Activated CD4-positive, alpha-beta T cell treated with anti-CD3 and anti-CD28 coated beads, Interleukin-10, Interleukin-2, amounts not matched to agents 100 ng/mL and 50 ng/mL, durations not matched to agents 16 hours and 8 hours (primary cell): ENCODE results near the gene NCCRP1.

Source experiments
- DNase-seq: peaks from one replicate; pipeline ENCODE4 v3.0.0-alpha.2; 2020

NCCRP1 gene

DNA sequence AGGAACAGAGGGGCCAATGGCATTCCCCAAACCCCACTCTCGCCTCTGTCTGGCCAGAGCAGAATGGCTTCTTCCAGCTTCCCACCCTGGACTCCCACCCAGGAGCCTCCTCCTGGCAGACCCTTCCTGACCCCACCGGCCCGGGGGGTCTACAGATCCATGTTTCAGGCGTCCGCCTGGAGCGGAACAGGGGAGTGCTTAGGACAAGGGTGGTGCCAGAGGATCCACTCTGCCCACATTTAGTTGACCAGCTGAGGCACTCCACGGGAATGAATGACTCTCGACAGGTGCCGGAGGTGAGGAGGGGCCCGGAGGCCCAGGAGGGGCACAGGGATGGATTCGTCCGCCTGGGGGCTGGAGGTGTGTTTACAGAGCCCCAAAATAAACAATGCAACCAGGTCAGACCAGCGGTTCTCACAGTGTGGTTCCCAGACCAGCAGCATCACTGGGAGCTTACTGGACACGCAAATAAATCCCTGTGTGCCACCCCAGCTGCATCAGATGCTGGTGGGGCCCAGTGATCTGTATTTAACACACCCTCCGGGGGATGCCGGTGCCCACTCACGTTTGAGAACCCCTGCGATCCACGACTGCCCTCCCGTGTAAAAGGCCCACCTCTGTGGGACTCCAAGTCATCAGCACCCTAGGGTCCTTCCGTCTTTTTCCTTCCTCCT is 15.1 kb upstream of the NCCRP1 start:
- DNase-seq = no peak

DNA sequence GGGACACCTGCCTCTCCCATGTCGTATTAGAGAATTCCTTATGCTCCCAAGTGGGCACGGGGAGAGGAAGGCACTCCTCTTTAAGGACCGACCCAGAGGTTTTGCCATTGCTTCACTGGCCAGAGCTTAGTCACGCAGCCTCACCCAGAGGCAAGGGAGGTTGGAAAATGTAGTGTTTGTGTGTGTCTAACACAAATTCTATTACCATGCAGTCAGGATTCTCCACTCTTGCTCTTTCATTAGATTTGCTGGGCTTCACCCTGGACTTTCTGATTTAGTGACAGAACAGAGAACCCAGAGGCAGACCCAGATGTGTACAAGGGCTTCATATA is 14.6 kb upstream of the NCCRP1 start:
- no peak for DNase-seq

DNA sequence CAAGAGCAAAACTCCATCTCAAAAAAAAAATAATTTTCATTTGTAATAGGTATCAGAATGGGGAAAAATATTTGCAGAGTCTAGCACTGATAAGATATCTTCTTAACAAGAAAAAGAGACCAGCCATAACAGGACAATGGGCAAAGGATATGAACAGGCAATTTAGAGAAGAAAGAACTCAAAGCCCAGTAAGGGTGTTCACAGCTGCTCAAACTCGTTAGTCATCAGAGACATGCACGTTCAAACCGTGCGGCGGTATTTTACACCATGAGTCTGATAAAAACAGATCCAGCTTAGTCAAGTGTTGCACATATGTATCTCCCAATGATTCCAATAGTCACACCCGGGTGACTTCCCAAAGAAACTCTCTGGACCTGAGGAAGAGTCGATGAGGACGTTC is 13.7 kb upstream of the NCCRP1 start:
- no peak for DNase-seq

DNA sequence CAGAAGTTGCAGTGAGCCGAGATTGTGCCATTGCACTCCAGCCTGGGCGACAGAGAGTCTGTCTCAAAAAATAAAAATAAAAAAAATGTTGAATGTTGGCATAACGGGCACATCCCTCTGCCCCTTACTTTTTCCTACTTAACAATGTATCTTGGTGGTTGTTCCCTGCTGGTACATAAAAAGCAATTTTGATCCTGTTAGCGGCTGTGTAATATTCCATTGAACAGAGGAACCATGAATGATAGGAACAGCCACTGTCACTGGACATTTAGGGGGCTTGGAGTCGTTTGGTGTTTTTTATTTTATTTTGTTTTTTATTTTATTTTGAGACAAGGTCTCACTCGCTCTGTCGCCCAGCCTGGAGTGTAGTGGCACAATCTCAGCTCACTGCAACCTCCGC is 10.4 kb upstream of the NCCRP1 start:
- no peak for DNase-seq

DNA sequence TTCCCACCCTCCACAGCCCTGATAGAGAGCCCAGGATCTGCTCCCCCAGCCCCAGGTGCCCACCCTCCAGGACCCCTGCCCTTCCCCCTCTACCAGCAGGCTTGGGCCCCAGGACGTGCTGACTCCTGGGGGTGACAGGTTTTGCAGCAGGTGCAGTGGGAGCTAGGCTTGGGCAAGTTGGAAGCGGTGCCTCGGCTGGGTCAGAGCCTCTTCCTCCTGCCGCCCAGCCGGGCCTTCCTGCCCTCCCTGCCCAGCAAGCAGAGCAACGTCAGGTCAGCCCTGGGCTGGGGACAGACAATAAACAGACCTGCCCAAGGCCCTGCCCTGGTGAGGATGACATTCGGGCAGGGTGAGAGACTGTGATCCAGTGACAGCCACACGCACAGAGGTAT is 9.2 kb upstream of the NCCRP1 start:
- DNase-seq = no peak

DNA sequence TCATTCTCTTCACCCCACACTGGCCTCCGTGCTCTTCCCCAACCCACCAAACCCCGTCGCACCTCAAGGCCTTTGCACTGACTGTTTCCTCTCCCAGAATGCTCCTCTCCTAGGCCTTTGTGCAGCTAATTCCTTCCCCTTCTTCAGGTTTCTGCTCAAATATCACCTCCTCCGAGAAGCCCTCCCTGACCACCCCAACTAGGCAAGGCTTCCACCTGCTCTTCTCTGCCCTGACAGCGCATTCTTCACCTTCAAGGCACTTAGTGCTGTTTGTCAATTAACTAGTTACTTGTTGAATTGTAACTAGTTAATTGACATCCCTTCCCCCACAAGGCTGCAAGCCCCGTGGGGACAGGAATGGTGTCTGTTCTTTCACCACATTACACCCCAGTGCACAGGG is 7.8 kb upstream of the NCCRP1 start:
- no peak for DNase-seq

DNA sequence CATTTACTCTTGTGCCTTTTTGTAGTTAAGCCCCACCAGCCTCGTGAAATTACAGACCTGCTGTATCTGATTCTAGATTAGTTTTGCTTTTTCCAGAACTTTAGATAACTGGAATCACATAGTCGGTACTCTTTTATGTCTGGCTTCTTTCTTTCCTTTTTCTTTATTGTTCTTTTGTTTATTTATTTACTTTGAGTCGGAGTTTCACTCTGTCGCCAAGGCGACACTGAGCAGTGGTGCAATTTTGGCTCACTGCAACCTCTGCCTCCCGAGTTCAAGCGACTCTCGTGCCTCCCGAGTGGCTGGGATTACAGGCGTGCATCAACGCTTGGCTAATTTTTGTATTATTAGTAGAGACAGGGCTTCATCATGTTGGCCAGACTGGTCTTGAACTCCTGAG is 6.0 kb upstream of the NCCRP1 start:
- no peak for DNase-seq

DNA sequence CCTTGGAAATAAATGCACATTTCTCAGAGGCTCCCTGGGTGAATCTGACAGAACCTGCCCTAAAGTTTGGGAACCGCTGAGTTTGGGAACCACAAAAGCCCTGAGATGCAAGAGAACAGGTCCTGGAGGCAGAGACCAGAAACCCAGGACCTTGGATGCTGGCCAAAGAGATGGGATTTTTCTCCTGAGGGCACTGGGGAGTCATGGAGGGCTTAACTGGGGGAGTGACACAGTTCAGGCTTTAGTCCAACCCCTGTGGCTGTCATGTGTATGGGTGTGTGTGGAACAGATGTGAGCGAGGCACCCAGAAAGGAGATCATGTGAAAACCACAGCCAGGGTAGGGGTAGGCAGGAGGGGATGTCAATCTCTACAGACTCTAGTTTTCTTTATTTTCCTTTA is 3.9 kb upstream of the NCCRP1 start:
- no peak for DNase-seq

DNA sequence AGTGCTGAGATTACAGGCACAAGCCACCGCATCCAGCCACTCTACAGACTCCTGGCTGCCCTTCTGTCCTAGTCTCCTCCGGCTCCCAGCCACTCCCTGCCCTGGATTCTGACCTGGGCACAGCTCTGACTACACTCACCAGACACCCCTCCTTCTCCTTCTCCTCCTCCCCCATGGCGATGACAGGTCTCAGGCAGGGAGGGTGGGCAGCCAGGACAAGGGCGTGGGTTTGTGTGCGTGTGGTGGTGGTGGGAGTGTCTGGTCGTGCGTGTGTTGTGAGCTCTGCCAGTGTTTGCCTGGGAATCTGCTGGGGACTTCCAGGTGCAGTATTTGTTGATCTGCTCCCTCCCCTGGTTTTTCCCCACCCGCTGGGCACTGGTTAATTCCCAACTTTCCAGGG is 3.0 kb upstream of the NCCRP1 start:
- DNase-seq = no peak

DNA sequence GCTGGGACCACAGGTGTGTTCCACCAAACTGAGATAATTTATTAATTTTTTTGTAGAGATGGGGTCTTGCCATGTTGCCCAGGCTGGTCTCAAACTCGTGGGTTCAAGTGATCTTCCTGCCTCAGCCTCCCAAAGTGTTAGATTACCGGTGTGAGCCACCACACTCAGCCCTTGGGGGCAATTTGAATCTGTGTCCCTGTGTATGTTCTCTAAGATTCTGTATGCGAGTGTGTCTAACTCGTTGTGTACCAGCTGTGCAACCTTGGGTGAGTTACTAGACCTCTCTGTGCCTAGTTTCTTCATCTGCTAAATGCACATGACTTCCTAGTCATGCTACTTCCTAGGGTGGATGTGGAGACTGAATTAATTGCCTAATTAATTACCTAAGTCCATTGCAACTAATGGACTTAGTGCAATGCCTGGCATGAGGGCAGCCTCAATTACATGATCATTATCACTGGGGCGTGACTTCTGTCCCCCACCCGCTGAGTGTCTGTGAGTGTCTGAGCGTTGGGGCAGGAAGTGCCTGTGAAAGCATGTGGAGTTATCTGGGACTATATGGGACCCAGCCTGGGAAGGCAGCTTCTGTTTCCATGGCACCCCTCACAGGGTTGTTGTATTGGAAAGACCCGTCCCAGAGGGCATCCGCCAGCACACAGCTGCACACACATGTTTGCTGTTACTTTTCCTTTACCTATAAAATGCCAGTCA is 1.8 kb upstream of the NCCRP1 start:
- no peak for DNase-seq

DNA sequence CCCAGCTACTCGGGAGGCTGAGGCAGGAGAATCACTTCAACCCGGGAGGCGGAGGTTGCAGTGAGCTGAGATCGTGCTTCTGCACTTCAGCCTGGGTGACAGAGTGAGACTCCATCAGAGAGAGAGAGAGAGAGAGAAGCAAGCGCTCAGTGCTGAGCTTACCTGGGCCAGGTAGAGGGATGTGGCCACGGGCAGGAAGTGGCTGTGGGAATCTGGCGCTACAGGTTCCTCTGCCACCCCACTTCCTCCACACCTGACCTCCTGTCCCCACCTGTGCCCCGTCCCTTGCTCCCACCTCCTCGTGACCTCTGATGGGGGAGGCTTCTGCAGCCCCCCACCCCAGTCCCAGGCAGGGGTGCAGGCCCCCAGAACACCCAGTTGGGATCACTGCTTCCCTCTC is 1.0 kb upstream of the NCCRP1 start:
- no peak for DNase-seq

DNA sequence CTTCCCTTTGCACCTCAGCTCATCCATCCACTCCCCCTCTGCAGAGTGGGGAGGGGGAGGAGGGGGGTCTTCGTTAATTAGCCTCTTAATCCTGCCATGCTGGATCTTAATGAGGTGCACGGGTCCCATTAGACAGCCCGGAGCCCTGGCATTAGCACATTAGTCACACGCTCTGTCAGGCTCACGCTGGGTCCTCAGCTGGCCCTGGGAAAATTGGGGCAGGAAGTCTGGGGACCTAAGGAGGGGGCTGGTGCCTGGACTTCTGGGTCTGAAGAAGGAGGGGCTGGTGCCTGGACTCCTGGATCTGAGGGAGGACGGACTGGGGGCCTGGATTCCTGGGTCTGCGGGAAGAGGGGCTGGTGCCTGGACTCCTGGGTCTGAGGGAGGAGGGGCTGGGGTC is 444 bp upstream of the NCCRP1 start:
- no peak for DNase-seq

DNA sequence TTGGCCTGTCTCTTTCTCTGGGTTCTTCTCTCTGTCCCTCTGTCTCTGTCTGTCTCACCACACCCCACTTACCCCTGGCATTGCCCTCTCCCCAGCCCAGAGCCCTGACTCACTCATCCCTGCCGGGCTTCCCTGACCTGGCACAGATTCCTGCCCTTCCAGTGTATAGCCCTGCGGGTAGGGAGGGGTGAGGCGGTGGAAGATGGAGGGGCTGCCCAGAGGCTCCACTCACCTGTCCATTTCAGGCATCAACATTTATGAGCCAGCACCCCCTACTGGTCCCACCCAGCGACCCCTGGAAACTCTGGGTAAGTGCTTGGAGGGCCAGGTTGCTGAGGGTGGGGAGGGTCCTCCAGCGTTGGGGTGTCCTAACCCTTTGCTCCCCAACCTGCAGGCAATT is 1.0 kb downstream of the NCCRP1 start:
- no peak for DNase-seq

DNA sequence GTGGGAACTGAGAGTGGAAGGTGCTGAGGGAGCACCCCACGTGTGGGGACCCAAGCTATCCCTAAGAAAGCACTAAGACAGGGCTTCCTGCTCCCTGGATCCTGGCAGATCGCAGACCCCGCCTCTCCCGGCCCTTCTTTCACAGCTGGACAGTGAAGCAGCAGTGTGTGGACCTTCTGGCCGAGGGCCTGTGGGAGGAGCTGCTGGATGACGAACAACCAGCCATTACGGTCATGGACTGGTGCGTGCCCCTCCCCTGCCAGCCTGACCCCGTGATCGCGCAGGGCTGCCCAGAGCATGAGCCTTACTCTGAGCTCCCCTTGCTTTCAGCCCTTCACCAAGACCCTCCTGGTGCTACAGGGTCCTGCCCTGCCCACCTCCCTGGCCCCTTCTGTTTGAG is 2.3 kb downstream of the NCCRP1 start:
- DNase-seq = no peak

DNA sequence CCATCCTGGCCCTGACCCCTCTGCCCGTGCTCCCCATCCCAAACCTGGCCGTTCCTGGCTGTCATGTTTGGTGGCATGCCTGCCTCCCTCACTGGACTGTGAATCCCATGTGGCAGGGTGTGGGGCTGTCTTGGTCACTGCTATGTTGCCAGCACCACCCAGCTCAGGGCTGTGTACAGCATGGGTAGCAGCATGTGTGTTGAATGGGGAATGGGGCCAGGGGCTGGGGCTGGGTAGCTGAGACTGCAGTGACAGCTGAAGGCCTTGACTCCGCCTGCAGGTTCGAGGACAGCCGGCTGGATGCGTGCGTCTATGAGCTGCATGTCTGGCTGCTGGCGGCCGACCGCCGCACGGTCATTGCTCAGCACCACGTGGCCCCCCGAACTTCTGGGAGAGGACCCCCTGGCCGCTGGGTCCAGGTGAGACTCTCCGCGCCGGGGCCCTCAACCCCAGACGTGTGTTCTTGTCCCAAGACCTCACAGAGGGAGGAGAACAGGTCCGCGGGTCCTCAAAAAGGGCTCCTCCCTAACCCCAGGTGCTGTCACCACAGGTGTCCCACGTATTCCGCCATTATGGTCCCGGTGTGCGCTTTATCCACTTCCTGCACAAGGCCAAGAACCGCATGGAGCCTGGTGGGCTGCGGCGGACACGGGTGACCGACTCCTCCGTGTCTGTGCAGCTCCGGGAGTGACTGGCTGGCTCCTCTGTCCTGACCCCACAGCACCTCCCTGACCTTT is 3.5 kb downstream of the NCCRP1 start:
- no peak for DNase-seq

DNA sequence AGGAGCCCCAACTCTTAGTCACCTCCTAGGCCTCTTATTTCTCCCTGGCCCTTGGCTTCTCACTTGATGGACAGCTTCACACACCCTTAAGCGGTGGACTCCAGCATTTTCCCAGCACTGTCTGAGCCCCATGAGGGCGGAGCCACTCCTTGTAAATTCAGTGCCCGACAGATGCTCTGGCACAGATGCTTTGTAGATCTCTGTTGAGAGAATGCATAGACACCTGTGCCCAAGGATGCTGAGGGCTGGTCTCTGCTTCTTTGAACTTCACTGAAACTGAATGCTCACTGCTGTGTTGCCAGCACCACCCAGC is 4.0 kb downstream of the NCCRP1 start:
- no peak for DNase-seq

DNA sequence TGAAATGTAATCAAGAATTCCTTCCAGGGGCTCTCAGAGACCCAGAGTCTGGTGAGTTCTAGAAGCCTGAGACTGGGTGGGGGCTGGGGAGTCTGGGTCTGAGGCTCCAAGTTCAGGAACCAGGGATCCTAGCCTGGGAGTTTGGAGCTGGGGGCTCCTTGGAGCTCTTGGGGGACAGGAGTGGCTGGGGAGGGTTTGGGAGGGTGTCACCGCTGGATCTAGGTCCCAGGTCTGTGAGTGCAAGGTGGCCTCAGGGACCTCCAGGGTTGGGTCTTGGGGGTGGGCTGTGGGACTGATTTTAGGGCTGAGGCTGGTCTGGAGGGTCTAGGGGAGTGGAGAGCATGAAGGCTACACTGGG is 6.2 kb downstream of the NCCRP1 start:
- no peak for DNase-seq

DNA sequence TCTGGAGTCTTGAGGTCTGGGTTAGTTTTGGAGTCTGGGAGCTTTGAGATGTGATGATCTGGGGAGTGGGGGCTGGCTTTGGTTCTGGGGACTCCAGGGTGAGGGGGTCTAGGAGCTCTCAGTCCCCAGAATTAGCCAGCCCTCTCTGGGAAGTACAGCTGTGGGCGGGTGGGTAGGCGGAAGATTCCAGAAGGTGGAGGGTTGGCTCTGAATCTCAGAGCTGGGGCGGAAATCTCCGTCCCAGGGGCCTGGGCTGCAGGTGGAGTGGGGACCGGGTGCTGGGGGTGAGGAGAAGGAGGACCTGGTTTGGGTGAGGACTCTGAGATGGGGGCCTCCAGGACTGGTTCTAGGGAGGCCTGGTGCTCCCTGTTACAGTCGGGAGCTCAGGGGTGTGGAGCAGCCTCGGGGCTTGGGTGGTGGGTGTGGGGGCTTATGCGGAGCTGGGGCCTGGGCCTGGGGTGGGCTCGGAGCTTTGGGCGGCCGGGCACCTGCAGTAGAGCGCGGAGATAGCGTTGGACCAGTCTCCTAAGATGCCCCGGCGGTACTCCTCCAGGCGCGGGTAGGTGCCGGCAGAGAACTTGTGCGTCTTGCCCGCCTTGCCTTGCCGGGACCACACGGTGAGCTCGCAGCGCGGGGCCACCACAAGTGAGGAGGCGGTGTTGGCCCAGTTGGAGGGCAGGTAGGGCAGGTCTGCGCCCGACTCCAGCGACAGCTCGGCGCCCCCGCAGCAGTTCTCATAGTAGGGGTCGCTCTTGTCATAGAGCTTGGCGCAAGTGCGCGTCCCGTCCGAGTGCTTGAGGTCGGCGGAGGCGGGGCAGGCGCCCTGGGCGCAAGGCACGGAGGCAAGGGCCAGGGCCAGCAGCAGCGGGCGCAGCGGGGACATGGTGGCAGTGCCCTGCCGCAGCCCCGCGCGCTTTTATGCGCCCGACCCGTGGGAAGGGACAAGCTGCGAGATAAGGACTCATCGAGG is 6.9 kb downstream of the NCCRP1 start, which contains the start of gene SYCN:
Gene SYCN (minus strand): TSS at position 892 of the 970 bp plus-strand sequence. CDS start 9 bp downstream, at position 883.
- DNase-seq = no peak

DNA sequence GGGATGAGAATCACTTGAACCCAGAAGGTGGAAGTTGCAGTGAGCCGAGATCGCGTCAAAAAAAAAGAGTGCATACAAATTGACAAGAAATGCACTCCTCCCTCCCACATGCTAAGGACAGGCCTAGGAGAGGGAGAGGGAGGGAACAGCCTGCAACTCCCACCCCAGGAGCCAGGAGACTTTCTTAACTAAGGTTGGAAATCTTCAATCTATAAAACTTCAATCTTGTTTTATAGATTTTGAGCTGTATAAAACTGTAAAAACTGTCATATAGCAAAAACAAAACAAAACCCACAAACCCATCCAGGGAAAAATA is 8.6 kb downstream of the NCCRP1 start:
- no peak for DNase-seq

DNA sequence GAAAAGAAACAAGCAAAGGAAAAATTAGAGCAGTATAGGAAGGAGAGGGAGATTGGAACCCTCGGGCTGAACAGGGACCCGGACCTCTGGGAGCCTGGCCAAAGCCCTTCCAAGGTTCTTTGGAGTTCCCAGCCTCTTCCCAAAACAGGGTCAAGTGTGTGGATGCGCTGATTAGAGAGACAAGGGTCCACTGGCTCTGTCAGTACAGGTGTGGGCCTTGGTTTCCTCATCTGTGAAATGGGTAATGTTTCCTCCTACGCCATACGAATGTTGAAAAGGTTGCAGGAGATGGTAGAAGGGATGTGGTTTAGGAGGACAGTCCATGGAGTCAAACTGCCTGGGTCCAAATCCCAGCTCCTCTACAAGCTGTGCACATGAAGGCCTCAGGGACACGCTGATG is 9.4 kb downstream of the NCCRP1 start:
- DNase-seq = no peak

DNA sequence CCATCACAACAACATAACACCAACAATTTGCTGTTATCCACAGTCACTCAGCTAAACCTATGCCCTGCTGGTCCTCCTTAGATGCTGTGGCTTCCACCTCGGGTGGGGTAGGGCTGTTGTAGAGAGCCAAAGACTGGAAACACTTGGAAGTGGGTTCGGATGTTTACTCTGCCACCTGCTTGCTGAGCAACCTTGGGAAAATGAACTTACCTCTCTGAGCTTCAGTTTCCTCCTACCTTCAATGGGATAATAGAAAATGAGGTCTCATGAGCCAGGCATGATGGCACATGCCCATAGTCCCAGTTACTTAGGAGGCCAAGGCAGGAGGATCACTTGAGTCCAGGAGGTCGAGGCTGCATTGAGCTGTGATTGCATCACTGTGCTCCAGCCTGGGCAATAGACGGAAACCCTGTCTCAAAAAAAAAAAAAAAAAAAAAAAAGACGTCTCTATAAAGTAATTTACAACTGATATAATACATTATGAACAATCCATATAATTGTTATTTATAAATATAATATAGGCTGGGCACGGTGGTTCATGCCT is 10.6 kb downstream of the NCCRP1 start:
- DNase-seq = no peak

DNA sequence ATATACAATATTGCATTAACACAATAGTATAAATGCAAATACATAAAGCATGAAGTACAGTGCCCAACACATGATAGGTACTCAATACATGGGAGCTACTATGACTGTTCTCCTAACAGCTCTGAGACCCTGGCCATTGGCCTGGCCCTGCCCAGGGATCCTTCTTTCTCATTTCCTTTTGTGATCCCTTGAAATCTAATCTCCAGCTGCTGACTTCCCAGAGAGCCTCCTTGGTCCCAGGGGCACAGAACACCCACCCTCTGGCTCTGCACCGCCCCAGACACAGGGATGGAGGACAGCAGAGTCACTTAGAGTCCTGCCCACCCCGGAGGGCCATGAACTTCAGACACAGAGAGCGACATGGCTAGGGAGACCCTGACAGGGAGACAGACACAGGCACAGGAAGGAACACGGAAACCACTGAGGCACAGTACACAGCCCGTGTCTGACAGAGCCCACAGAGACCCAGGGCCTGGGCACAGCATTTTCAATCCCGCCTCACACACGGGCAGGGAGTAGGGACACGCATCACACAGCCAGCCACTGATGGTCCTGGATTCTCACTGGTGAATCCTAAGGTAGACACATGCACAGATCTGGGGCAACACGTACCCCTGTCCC is 11.5 kb downstream of the NCCRP1 start:
- DNase-seq = no peak

DNA sequence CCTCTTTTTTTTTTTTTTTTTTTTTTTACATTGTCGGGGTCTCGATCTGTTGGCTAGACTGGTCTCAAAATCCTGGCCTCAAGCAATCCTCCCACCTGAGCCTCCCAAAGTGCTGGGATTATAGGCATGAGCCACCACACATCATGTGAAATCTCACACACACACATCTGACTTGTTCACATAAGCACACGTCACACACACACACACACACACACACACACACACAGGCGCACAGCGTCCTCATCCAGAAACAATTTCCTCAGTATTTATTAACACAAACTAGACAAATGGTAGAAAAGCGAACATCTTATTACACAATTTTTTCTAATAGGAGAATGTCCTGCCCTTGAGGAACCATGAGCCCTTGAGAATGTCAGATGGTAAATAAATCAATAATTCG is 12.4 kb downstream of the NCCRP1 start:
- DNase-seq = no peak
